DLD1 (cell line): ENCODE results near the gene PBX3.

ENCODE experiments used
- in situ Hi-C: cut with HindIII; loops from 2 replicates; pipeline ENCODE4 v1.10.0; 2017; ENCODE audit warnings: low sequenced_read_pairs

PBX3 gene

DNA sequence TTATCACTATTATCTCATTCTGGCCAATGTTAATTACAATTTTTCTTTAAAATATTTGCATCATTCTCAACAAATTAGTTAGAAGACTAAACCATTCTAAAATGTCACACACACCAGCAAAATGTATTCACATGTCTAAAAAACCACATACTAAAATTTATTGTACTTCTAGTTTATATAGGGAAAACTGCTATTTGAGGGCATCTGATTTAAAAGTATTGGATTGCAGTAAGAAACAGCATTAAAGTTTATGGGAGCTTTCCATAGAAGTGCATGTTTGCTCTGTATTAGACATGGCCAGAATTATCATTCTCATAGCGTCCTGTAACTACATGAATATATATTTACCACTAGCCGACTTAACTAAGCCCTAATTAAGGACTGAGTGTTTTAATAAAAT is 150.3 kb downstream of the PBX3 start:
- in situ Hi-C loops, result no loop called here

GRCh38 chr9:125902214-125902613 is 155.0 kb downstream of the PBX3 start:
- in situ Hi-C loops, result no loop called here

- in situ Hi-C loops, result no loop called here
Observed at GRCh38 chr9:125902831-125903512, 155.8 kb downstream of the PBX3 start.

DNA sequence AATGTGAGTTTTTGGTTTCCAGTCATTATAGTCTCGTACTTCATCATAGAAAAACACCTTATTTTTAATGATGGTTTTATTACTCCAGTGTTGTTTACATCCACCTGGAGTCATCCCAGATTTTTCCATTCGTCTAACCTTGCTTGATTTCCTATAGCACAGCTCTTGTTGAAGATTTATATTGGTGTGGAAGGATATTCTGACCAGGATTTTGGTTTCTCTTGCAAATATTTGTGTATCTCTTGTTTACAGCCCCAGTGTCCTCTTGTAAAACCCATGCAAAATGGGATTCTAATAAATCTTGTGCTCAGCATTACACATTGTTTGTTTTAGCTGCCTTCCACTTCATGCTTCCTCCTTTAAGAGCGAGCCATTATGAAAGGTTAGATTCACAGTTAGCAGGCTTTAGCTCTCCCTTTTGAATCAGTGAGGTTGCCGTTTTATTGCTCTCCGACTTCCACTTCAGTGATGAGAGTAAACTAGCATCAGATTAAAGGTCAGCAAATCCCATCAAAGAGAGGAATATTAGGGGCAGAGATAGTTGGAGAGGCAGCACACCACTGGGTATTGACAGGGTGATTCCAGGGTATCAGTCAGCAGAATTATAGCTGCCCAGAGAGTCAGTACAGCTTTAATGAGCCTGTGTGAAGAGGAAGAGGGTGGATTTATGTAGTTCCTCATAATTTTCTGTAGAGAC is 157.1 kb downstream of the PBX3 start:
- in situ Hi-C loops, result no loop called here

- in situ Hi-C loops, result no loop called here
Observed at GRCh38 chr9:125906144-125906543, 159.0 kb downstream of the PBX3 start.

DNA sequence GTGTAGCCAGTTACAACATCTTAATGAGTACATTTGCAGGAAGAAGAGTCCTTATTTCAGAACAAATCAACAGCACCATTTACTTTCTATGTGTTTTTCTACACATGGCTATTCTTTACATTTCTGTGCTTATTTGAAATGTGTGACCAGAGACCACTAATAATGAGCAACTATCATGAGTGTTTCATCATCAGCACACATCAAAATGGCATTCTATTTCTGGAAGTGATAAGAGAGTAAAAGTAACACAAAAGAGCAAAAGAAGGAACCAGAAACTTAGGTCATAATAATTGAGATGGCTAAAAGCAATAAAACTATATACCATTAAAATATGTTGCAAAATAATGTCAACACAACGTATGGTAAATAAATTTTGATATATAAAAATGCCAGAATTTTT is 159.7 kb downstream of the PBX3 start:
- in situ Hi-C loops, result no loop called here

GRCh38 chr9:125908136-125908535 is 161.0 kb downstream of the PBX3 start:
- in situ Hi-C loops, result no loop called here

DNA sequence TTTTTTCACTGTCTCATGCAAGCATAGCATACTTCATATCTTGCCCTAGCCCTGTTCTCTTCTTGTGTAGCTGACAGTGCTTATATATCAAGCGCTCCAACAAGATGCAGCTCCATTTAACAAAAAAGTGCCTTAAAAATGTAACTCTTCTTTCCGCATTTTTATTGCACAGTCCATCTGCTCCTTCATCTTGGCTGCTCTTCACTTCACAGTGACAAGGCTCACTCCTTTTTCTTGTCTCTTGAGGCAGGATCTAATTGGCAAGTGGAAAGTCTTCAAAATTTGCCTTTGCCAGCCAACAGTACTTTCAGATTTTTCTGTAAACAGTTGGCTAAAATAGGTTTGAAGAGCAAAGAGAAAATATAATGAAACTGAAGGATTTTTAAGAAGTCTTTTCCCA is 161.8 kb downstream of the PBX3 start:
- in situ Hi-C loops, result no loop called here

DNA sequence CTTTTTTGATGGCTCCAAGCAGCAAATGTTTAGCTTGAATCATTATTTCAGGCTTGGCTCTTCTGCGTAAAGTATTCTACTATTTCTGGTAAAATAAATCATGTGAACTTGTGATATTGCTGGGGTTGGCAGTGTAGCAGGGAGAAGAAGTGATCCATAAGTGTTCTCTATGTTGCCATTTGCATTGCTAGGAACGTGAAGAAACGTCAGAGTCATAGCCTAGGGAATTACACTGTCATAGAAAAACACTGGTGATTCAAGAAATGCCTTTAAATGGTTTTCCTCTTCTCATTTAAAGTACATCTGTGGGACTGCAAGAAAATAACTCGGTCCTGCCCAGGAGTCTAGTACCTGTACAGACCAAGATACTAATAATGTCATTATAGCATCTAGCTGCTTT is 162.3 kb downstream of the PBX3 start:
- in situ Hi-C loops, result no loop called here

GRCh38 chr9:125910286-125910685 is 163.1 kb downstream of the PBX3 start:
- in situ Hi-C loops, result no loop called here

GRCh38 chr9:125911861-125912644 is 164.9 kb downstream of the PBX3 start:
- in situ Hi-C loops, result no loop called here

DNA sequence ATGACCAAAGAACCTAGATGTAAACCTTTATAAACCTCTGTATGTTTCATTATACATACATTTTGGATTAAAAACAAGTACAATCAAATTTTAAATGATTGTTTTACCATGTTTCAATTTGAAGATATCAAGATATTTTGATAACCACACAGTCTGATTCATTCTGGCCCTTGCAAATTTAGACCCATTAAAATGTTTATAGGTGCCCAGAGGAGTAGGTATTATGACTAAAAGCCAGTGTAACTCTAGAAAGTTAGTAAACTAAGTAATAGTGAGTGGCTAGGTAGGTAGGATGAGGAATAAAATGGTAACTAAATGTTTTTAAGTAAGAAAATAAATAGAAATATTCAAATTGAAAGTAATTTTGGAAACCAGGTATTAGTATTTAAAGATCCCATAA is 165.5 kb downstream of the PBX3 start:
- in situ Hi-C loops, result no loop called here

DNA sequence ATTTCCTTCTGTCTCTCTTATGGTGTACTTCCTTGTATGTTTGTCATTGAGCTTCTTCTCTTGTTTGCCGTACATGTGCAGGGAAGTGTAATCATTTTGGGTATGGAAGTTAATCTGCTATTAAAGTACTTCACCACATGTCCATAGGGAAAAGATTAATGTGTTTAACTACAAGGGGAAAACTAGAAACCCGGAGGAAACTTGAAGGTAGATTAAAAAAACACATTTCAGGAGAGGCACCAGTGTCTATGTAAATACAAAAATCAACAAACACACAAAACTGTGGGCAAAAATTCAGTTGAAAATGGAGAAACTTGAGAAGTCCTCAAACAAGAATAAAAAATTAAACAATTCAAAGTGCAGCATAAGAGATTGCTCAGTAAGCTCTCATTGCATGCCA is 166.4 kb downstream of the PBX3 start:
- in situ Hi-C loops, result no loop called here

DNA sequence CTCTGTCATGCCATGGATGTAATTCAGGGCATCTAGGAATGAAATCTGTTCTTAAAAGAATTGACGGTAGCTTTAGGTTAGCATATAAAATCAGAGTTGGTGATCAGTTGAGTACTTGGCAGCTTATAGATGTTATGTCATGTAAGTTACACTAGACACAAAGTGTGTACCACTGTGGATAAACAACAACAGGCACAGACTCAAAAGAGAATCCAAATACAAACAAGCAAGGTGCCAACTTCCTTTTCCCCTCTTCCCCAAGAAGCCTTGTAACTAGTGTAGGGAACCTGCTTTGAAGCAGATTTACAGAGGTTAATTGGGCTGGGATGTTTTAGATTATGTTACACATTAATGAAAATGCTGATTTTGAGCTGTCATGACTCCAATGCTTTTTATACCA is 167.2 kb downstream of the PBX3 start:
- in situ Hi-C loops, result no loop called here

- in situ Hi-C loops, result no loop called here
Observed at GRCh38 chr9:125915606-125916005, 168.4 kb downstream of the PBX3 start.

DNA sequence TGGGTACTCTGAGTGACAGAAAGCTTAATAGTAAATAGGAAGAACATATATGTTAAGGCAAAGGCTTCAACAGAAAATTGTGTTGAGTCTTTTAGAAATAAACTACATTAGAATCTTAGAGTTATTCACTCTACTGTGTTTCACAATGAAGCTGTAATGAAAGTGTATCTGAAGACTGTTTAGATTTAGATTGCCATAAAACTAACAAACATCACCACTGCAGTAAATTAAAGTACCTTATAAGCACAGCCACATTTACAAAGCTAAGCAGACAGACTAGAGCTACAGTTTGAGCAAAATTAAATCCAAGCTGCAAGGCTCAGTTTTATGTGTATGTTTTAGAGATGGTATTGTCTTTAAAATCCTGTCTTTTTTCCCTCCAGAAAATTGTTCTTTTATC is 172.4 kb downstream of the PBX3 start:
- in situ Hi-C loops, result no loop called here

- in situ Hi-C loops, result no loop called here
Observed at GRCh38 chr9:125920402-125920801, 173.2 kb downstream of the PBX3 start.

DNA sequence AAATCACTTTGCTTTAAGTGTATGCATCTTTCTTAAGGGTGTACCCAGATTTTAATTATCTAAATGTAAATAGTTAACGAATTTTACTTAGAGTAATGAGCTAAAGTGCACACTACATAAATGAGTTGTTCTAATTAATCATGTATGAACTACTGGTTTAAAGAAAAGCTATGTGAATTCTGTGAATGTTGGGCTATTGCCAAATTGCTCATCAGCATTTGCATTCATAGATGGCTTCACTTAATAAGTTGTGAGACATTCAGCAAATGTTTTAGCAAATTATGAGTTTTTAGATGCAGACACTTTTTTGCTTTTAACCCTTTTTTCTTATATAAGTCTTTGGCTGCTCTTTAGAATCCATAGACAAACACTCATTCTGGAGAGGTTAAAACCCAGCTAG is 175.7 kb downstream of the PBX3 start:
- in situ Hi-C loops, result no loop called here

DNA sequence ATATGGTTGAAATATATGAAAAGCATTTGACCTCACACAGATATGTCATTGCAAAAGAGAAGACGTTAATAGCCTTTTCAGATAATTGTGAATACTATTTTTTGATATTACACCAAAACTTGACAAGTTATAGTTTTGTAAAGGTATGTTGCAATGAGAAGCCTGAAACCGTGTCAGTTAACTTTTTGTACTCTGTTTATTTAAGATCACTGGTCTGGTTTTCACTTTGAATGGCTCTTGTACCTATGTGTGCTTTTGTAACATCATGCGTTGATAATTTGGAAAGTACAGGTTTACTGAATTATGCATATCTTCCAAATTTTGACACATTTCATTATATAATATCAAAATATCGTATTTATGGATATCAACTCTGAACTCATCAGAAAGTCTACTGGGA is 177.2 kb downstream of the PBX3 start:
- in situ Hi-C loops, result no loop called here

- in situ Hi-C loops, result no loop called here
Observed at GRCh38 chr9:125926936-125927335, 179.8 kb downstream of the PBX3 start.

GRCh38 chr9:125929846-125930245 is 182.7 kb downstream of the PBX3 start:
- in situ Hi-C loops, result no loop called here

GRCh38 chr9:125931211-125931610 is 184.0 kb downstream of the PBX3 start:
- in situ Hi-C loops, result no loop called here
